ENCODE results near the gene AHNAK2.

AHNAK2 gene

DNA sequence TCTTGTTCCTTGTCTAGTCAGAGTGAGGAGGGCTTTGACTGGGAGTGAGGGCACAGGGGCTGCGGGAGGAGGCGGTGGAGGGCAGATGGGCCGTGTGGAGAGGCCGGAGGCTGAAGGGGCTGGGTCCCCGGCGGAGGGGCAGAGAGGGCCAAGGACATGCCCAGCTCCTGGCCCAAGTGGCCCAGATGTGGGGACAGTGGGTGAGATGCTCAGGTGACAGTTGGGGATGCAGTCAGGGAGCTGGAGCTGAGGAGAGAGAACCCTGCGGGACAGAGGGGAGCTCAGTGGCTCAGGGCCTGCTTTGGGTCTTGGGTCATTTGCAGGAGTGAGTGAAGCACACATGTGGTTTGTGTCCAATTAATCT lies 80.0 kb downstream of the AHNAK2 start:
- H3K4me3 ChIP-seq (ENCODE audit: low read length) = no peak overlapping the region
- DNase-seq (ENCODE audit: low read depth) = no peak
- TF ChIP-seq, protein P1, sequence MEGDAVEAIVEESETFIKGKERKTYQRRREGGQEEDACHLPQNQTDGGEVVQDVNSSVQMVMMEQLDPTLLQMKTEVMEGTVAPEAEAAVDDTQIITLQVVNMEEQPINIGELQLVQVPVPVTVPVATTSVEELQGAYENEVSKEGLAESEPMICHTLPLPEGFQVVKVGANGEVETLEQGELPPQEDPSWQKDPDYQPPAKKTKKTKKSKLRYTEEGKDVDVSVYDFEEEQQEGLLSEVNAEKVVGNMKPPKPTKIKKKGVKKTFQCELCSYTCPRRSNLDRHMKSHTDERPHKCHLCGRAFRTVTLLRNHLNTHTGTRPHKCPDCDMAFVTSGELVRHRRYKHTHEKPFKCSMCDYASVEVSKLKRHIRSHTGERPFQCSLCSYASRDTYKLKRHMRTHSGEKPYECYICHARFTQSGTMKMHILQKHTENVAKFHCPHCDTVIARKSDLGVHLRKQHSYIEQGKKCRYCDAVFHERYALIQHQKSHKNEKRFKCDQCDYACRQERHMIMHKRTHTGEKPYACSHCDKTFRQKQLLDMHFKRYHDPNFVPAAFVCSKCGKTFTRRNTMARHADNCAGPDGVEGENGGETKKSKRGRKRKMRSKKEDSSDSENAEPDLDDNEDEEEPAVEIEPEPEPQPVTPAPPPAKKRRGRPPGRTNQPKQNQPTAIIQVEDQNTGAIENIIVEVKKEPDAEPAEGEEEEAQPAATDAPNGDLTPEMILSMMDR (conservative IDR thresholded peaks at IDR 0.05; ENCODE audit: low read depth, low read length) = no peak

DNA sequence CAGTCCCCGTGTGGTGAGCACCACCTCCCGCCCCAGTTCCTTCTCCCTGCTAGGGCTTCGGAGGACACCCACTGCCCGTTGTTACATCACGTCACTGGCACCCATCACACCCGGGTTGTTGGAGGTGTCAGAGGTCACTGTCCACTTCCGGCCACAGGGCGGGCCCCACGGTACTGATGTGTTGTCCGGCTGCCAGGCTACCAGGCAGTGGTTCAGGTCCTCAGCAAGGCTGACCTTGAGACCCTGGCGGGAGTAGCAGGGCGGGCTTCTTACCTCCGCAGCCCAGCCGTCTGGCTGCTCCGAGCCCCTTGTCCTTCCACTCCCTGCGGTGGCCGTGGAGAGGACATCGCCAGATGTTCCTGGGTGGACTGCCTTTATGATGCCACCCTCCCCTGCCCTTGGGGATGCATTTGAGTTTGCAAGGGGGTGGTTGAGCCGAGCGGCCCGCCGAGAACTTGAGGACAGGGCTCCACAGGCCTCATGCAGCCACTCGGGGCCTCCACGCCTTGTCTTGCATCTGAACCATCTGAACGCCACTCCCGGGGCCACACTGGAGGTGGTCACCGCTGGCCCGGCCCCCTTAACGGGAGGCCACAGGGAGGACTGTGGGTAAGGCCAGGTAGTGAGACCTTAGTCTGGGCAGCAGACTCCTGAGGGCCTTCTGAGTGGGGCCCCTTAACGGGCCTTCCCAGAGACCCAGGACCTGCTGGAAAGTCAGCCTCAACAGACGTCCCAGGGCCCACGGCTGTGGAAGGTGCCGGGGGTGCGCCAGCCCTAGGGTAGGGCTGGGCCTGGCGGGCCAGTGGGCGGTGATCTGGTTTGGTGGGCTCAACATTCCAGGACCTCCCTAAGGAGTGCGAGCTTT lies 80.6 kb downstream of the AHNAK2 start:
- TF ChIP-seq, protein P1 (conservative IDR thresholded peaks at IDR 0.05; ENCODE audit: low read depth, low read length) = no peak
- DNase-seq (ENCODE audit: low read depth) = no peak
- H3K4me3 ChIP-seq (ENCODE audit: low read length) = no peak overlapping the region

DNA sequence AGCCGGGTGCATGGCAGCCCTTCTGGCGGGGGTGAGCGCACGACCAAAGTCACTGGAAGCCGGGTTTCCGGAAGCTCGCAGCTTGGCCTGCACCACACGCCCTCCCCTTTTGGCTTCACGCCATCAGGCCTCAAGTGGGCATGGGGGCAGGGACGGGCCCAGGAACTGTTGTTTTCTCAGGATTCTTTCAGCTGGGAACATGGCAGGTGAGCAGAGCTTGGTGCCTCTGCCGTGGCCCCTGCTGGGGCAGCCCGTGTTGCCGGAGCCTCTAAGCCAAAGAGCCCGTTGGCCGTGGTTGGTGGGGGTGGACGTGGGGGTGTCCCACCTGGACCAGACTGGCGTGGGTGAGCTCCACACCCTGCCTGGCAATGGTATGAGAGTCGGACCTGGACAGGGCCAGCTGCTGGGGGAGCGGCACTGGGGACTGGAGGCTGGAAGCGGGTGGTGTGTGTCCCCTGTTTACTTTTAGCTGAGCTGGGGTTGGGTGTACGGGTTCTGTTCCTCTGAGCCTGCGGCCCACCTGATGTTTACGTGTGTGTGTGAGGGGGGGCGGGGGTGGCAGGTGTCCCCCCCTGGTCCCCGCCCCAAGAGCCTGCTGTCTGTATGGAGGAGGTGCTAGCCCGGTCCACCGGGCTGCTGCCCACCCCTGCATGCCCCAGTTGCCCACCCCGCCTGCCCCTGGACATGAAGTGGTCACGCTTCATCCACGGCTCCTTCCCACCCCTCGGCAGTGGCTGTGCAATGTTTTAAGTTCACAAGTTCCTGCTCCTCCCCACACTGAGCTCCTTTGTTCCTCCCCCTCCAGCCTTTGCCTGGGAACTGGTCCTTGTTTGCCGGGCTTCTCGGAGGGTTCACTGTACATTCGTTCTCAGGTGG lies 82.2 kb downstream of the AHNAK2 start:
- TF ChIP-seq, protein P1 (conservative IDR thresholded peaks at IDR 0.05; ENCODE audit: low read depth, low read length) = no peak
- no peak for DNase-seq (ENCODE audit: low read depth)
- H3K4me3 ChIP-seq (ENCODE audit: low read length) = no peak overlapping the region

DNA sequence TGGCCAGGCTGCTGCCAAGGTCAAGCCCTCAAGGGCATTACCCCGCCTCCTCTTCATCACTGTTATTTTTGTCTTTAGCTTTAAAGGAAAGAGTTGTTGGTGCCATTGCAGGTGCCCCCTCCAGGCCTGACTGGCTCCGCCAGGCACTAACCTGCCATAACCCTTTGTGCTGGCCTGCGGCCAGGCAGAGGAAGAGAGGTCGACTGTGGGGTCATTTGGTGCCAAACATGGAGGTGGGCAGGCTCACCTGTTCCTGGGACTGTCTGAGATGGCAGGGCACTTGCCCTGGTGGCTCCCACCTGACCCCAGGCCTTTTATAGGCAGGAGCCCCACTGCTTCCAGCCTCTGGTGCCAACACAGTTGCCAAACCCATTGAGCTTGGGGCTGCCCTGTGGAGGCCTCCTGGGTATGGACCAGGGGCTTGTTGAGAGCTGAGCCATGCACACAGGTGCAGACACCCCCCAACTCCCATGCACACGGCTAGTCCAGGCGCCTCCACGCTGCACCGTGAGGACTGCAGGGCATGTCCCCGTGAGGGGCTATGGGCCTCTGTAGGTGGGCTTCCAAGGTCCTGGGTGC lies 82.9 kb downstream of the AHNAK2 start:
- TF ChIP-seq, protein P1 (conservative IDR thresholded peaks at IDR 0.05; ENCODE audit: low read depth, low read length) = no peak
- no peak for DNase-seq (ENCODE audit: low read depth)
- H3K4me3 ChIP-seq (ENCODE audit: low read length) = no peak overlapping the region

DNA sequence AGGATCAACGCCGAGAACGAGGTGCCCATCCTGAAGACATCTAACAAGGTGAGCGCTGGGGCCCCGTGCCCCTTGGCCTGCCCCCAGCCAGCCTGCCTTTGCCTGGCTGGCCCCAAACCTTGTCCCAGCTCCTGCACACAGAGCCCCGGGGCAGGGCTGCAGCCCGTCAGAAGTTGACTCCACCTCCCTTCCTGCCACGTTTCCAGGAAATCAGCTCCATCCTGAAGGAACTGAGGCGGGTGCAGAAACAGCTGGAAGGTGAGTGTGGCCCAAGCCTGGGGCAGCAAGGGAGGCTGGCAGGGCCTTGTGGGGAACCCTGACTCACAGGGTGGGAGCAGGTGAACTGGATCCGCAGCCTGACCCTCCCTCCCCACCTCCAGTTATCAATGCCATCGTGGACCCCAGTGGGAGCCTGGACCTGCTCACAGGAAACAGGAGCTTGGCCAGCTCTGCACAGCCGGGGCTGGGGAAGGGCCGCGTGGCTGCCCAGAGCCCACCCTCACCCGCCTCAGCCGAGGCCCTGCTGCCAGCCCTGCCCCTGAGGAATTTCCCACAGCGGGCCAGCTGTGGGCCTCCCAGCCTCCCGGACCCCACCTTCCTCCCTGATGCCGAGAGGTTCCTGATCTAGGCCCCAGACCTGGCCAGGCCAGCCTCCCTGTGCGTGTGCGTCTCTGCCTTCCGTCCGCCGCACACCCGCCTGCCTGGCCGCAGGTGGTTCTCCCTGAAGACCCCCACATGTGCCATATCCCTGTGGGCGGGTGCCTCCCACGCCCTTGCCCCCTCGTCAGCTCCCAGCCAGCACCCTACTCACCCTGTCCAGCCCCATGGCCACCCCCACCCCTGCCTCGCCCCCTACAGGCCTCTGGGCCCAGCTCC lies 83.6 kb downstream of the AHNAK2 start:
- DNase-seq (ENCODE audit: low read depth) = no peak
- TF ChIP-seq, protein P1 (conservative IDR thresholded peaks at IDR 0.05; ENCODE audit: low read depth, low read length) = no peak
- H3K4me3 ChIP-seq (ENCODE audit: low read length) = no peak overlapping the region

DNA sequence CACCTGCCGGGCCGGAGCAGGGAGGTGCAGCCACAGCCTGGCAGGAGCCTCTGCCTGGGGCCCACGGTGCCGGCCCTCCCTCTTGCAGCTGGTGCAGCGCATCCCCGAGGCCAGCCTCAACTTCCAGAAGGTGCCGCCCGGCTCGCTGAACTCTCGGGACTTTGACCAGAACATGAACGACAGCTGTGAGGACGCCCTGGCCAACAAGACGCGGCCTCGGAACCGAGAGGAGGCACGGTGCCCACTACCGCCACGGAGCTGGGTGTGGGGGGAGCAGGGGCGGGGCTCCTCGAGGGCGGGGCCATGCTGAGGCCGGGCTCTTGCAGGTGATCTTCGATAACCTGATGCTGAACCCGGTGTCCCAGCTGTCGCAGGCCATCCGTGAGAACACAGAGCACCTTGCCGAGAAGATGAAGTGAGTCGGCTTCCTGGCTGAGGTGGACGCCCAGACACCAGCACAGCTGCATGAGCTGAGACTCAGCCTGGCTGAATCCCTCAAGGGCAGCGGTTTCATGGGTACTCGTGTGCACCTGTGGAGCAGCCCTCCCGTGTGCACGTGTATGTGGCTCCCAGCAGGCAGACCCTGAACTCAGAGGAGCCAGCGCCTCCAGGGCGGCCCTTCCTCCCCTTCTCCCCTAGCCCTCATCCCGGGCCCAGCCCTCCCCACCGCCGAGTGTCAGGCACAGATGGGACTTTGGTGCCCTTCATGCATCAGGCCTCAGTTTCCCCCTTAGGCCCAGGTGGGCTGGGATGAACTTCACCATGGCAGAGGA lies 84.6 kb downstream of the AHNAK2 start:
- TF ChIP-seq, protein P1 (conservative IDR thresholded peaks at IDR 0.05; ENCODE audit: low read depth, low read length) = no peak
- H3K4me3 ChIP-seq (ENCODE audit: low read length) = no peak overlapping the region
- no peak for DNase-seq (ENCODE audit: low read depth)
